ENCODE results near the gene RDH16. TPM values are rescaled to one million over a fixed set of nuclear protein-coding genes. Genes with fewer than 3 reads are reported as not detected.
"Not testable (repeated sequence)": the region's sequence is repeated elsewhere in the genome, so short reads cannot be mapped to it uniquely, and the experiment has no call there.

RDH16 gene
- total RNA-seq, 2 experiments from 2014 or later: 0.30 to 0.34 TPM

DNA sequence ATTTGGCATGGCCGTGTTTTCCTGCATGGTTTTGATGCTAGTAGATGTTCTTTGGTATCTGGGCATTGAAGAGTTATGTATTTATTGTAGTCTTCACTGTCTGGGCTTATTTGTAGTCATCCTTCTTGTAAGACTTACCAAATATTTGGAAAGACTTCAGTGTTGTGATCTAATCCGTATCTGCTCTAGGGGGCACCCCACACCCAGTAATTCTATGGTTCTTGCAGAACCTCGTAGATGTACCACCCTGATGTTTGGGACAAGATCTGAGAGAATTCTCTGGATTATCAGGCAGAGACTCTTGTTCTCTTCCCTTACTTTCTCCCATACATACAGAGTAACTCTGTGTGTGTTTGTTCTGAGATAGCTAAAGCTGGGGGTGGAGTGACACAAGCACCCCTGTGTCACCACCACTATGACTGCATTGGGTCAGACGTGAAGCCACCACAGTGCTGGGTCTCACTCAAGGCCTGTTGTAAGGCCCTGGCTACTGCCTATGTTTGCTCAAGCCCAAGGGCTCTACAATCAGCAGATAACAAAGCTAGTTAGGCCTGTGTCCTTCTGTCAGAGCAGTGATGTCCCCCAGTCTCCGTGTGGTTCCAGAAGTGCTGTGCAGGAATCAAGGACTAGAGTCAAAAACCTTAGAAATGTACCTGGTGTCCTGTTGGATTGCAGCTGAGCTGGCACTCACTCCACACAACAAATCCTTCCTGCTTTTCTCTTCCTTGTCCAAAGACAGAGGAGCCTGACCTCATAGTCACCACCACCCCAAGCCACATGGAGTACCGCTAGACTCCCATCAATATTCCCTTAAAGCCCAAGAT lies 9.6 kb downstream of the RDH16 start:
- TF ChIP-seq, protein P1, sequence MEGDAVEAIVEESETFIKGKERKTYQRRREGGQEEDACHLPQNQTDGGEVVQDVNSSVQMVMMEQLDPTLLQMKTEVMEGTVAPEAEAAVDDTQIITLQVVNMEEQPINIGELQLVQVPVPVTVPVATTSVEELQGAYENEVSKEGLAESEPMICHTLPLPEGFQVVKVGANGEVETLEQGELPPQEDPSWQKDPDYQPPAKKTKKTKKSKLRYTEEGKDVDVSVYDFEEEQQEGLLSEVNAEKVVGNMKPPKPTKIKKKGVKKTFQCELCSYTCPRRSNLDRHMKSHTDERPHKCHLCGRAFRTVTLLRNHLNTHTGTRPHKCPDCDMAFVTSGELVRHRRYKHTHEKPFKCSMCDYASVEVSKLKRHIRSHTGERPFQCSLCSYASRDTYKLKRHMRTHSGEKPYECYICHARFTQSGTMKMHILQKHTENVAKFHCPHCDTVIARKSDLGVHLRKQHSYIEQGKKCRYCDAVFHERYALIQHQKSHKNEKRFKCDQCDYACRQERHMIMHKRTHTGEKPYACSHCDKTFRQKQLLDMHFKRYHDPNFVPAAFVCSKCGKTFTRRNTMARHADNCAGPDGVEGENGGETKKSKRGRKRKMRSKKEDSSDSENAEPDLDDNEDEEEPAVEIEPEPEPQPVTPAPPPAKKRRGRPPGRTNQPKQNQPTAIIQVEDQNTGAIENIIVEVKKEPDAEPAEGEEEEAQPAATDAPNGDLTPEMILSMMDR (IDR thresholded peaks at IDR 0.05): no peak
- ChIA-PET POLR2A (no interaction called here), CTCF (no interaction called here)
- Histone ChIP-seq H3K36me3 (ENCODE audit: insufficient read depth, low read length) (no peaks in the 10 kb centered on the region), H3K9me3 (ENCODE audit: control insufficient read depth in 1 of 2, insufficient read depth in 1 of 2, low read length in 2 of 2) (peaks cover 0 to 6% of the 10 kb centered on the region in 2 experiments), H3K4me1 (ENCODE audit: insufficient read depth, low read length) (no peaks in the 10 kb centered on the region), H3K27ac (ENCODE audit: low read depth in 1 of 2, low read length in 2 of 2) (no peak overlapping the region), H3K4me3 (ENCODE audit: low read length) (no peak overlapping the region), H3K27me3 (ENCODE audit: control insufficient read depth in 1 of 2, insufficient read depth in 2 of 2, low read length in 2 of 2) (no peaks in the 10 kb centered on the region)
- H3K27me3 Mint-ChIP-seq: no peaks in the 10 kb centered on the region
- H3K4me1 Mint-ChIP-seq (ENCODE audit: low read depth): no peaks in the 10 kb centered on the region
- no peak overlapping the region for H3K27ac Mint-ChIP-seq
- peaks cover 5% of the 10 kb centered on the region for H3K36me3 Mint-ChIP-seq (ENCODE audit: low read depth)
- intact Hi-C loops (cut with DNase I, micrococcal nuclease): no loop called here
- no peak for DNase-seq
- no peaks in the 10 kb centered on the region for H3K9me3 Mint-ChIP-seq
- ATAC-seq (ENCODE audit: poor library complexity): no peak
- no peak overlapping the region for H3K4me3 Mint-ChIP-seq

DNA sequence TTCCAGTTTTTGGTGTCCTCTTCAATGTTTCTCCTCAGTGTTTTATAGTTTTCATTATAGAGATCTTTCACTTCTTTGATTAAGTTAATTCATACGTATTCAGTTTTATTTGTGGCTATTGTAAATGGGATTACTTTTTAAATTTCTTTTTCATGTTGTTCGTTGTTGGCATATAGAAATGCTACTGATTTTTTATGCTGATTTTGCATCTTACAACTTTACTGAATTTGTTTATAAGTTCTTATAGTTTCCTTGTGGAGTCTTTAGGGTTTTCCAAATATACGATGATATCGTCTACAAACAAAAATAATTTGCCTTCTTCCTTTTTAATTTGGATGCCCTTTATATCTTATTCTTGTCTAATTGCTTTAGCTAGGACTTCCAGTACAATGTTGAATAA lies 13.5 kb downstream of the RDH16 start:
- DNase-seq: no peak
- no peak overlapping the region for H3K4me3 ChIP-seq (ENCODE audit: low read length)
- no peak for ATAC-seq (ENCODE audit: poor library complexity)
- no peaks in the 10 kb centered on the region for H3K4me1 Mint-ChIP-seq (ENCODE audit: low read depth)
- ChIA-PET POLR2A (no interaction called here), CTCF (no interaction called here)
- no peaks in the 10 kb centered on the region for H3K36me3 ChIP-seq (ENCODE audit: insufficient read depth, low read length)
- peaks cover 0 to 6% of the 10 kb centered on the region in 2 experiments for H3K9me3 ChIP-seq (ENCODE audit: control insufficient read depth in 1 of 2, insufficient read depth in 1 of 2, low read length in 2 of 2)
- H3K36me3 Mint-ChIP-seq (ENCODE audit: low read depth): no peaks in the 10 kb centered on the region
- TF ChIP-seq, protein P1 (IDR thresholded peaks at IDR 0.05): no peak
- H3K27me3 ChIP-seq (ENCODE audit: control insufficient read depth in 1 of 2, insufficient read depth in 2 of 2, low read length in 2 of 2): no peaks in the 10 kb centered on the region
- H3K27ac Mint-ChIP-seq: no peak overlapping the region
- intact Hi-C loops (cut with DNase I, micrococcal nuclease): no loop called here
- H3K27ac ChIP-seq (ENCODE audit: low read depth in 1 of 2, low read length in 2 of 2): no peak overlapping the region
- no peaks in the 10 kb centered on the region for H3K4me1 ChIP-seq (ENCODE audit: insufficient read depth, low read length)
- no peaks in the 10 kb centered on the region for H3K9me3 Mint-ChIP-seq
- H3K4me3 Mint-ChIP-seq: no peak overlapping the region
- peaks cover 10% of the 10 kb centered on the region for H3K27me3 Mint-ChIP-seq

GRCh38 chr12:56943374-56943773 lies 14.0 kb downstream of the RDH16 start:
- CTCF ChIA-PET; H3K4me1 ChIP-seq (ENCODE audit: insufficient read depth, low read length); H3K9me3 Mint-ChIP-seq; DNase-seq; intact Hi-C loops (cut with DNase I, micrococcal nuclease); POLR2A ChIA-PET; H3K9me3 ChIP-seq (ENCODE audit: control insufficient read depth in 1 of 2, insufficient read depth in 1 of 2, low read length in 2 of 2); H3K4me3 Mint-ChIP-seq; H3K36me3 ChIP-seq (ENCODE audit: insufficient read depth, low read length); H3K27ac Mint-ChIP-seq; H3K27me3 Mint-ChIP-seq; H3K36me3 Mint-ChIP-seq (ENCODE audit: low read depth); H3K4me3 ChIP-seq (ENCODE audit: low read length); ATAC-seq (ENCODE audit: poor library complexity); H3K27me3 ChIP-seq (ENCODE audit: control insufficient read depth in 1 of 2, insufficient read depth in 2 of 2, low read length in 2 of 2); H3K27ac ChIP-seq (ENCODE audit: low read depth in 1 of 2, low read length in 2 of 2); H3K4me1 Mint-ChIP-seq (ENCODE audit: low read depth): not testable (repeated sequence)
